AG10803 (cell line): Measurements from ENCODE around the gene FAM193B.
A peak's percentile ranks its signal among the peaks of the same experiment; 100 is the strongest.

ENCODE experiments used
- DNase-seq: peaks from one replicate; pipeline ENCODE4 v3.0.0; 2010; ENCODE audit warnings: low read depth
- H3K4me3 ChIP-seq: 2 replicates; pipeline ENCODE4 v1.5.1; 2011; ENCODE audit warnings: mild to moderate bottlenecking, low read length, control low read depth
- CTCF ChIP-seq: conservative IDR thresholded peaks from 2 replicates; pipeline ENCODE4 v1.5.1; 2011; ENCODE audit warnings: mild to moderate bottlenecking, low read length, control low read depth, inconsistent platforms

Gene FAM193B

GRCh38 chr5:177520916-177521513 lies 33.3 kb downstream of the FAM193B start:
- peak; percentile 15 for TF ChIP-seq CTCF
- no peak for DNase-seq
- no peak overlapping the region for H3K4me3 ChIP-seq

- H3K4me3 ChIP-seq = no peak overlapping the region
- DNase-seq = no peak
- TF ChIP-seq CTCF = no peak
These were observed 34.1 kb downstream of the FAM193B start for GRCh38 chr5:177520271-177520670.

GRCh38 chr5:177519463-177520235 lies 34.7 kb downstream of the FAM193B start:
- TF ChIP-seq CTCF = no peak
- H3K4me3 ChIP-seq = no peak overlapping the region
- DNase-seq = no peak

- TF ChIP-seq CTCF = no peak; the same call in 1 of the 2 replicates
- peak; percentile 99 for DNase-seq
- peak within 1 kb of the TSS; percentile 100 for H3K4me3 ChIP-seq
These were observed 37.5 kb downstream of the FAM193B start, which contains the start of gene DDX41 for GRCh38 chr5:177516601-177517568. Gene DDX41, minus strand, starts transcription at chr5:177516961. Its CDS starts 16 bp downstream, at chr5:177516945.

GRCh38 chr5:177515580-177515979 lies 38.8 kb downstream of the FAM193B start:
- DNase-seq = no peak
- H3K4me3 ChIP-seq = peak overlapping the region; percentile 100
- TF ChIP-seq CTCF = no peak

GRCh38 chr5:177514541-177514940 lies 39.8 kb downstream of the FAM193B start:
- no peak for TF ChIP-seq CTCF
- DNase-seq = no peak
- H3K4me3 ChIP-seq = no peak overlapping the region
